GM23248 (cell line): ENCODE results near the gene KANK3.

Experiments
- EZH2 ChIP-seq: fragments of 200-600 bp; sonication (generic); IDR thresholded peaks from 2 replicates; pipeline ENCODE4 v1.6.1; 2018; ENCODE audit warnings: antibody characterized with exemption, mild to moderate bottlenecking; ENCODE audit not compliant: insufficient read depth, poor library complexity, severe bottlenecking
- EZH2phosphoT487 ChIP-seq: fragments of 200-600 bp; sonication (generic); IDR thresholded peaks from 2 replicates; pipeline ENCODE4 v1.6.1; 2018; ENCODE audit warnings: antibody characterized with exemption, moderate library complexity, mild to moderate bottlenecking, low read depth; ENCODE audit not compliant: insufficient read depth

DNA sequence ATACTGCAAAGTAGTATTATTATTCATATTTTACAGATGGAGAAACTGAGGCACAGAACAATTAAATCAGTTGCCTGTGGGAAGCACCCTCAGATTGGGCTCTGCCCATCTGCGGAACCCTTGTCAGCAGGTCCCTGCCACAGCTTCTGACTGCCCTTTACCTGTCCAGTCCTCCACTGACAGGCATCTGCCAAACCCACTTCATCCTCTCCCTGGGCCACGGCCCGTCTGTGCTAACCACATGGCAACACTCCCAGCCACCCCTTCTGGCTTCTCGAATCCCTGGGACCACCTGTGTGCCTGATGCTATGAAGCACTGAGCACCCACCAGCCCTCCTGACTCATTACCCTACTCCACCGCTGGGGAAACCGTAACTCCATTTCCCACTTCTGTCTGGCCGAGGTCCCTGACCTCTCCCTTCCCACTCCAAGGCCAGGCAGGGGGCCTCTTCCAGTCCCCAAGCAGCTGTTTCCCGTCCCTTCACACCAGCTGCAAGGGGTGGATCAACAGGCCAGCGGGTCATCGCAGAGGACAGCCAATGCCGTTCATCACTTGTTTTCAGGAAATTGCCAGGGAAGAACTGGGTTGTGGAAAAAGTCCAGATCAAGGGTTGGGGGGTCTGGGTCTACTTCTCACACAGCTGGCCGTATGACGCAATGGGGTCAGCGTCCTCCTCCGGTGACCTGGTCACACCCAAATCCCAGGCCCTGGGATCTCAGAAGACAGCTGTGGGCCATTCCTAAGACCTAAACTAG lies 2.5 kb downstream of the KANK3 start:
- TF ChIP-seq EZH2 (no peak), EZH2phosphoT487 (no peak)
